Stimulated activated CD4-positive, alpha-beta T cell treated with anti-CD3 and anti-CD28 coated beads, Interleukin-12 subunit alpha, Interleukin-12 subunit beta, amount 100 ng/mL, for 4 hours (primary cell): Measurements from ENCODE around the gene NF2.

Source experiments
- DNase-seq: peaks from one replicate; pipeline ENCODE4 v3.0.0-alpha.2; 2020

Gene NF2

GRCh38 chr22:29633514-29634312 lies 30.3 kb downstream of the NF2 start:
- no peak for DNase-seq

GRCh38 chr22:29634847-29635246 lies 31.4 kb downstream of the NF2 start:
- DNase-seq = no peak

DNA sequence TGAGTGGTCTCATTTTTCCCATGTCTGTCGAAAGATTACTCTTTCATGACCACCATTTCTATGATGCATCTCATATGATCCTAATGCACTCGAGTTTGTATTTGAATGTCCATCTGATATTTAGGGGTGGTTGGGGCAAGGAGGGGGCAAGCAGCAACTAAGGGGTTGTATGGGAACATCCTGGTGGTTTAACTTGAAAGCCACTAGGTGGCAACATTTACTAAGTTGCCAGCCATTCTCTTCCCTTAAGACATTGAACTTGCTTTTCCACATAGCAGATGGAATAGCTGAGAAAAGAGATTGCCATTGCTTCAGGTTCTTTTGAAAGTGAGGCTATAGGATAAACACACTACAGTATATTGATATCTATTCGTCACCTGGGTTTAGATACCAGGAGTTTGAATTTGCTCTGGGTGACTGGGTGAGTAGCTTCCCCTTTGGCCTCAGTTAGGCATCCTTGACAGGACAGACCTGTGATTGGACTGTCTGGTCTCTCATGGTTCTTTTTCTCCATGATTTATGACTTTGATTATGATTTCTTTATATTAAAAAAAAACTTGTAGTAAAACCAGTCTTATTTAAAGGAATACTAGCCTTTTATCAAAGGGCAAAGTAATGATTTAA lies 32.4 kb downstream of the NF2 start:
- no peak for DNase-seq

DNA sequence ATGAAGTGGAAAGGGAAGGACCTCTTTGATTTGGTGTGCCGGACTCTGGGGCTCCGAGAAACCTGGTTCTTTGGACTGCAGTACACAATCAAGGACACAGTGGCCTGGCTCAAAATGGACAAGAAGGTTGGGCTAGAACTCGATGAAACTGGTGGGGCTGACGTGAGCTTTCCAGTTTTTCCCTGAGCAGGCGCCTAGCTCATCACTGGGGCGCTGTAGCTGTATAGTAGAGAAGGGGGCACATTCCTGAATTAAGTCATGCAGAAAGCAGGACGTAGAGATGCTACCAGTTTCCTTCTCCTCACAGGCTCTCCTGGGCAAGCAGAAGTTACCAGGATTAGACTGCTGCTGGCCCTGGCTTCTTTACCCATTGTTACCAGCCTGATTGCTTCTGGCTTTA lies 33.3 kb downstream of the NF2 start:
- no peak for DNase-seq

DNA sequence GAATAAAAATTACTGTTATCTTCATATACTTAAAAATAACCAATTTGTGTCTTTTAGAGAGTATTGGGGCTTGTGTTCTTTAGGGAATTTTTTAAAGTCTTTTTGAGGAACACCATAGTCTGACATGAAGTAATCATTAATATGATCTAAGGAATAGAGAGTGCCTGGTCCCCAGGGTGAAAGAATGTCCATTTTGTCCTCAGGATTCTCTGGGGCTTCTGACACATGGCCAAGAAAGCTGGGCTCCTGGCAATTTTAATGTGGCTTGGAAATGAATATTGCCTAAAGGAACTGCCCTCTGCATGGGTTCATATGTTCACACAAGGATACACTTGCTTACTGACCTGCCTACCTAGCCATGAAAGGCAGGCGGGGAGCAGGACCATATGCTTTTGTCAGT lies 33.7 kb downstream of the NF2 start:
- DNase-seq = no peak

GRCh38 chr22:29638678-29639077 lies 35.2 kb downstream of the NF2 start:
- DNase-seq = no peak

GRCh38 chr22:29639096-29639495 lies 35.7 kb downstream of the NF2 start:
- no peak for DNase-seq

GRCh38 chr22:29641042-29641699 lies 37.7 kb downstream of the NF2 start:
- no peak for DNase-seq

GRCh38 chr22:29641700-29642330 lies 38.4 kb downstream of the NF2 start:
- no peak for DNase-seq

DNA sequence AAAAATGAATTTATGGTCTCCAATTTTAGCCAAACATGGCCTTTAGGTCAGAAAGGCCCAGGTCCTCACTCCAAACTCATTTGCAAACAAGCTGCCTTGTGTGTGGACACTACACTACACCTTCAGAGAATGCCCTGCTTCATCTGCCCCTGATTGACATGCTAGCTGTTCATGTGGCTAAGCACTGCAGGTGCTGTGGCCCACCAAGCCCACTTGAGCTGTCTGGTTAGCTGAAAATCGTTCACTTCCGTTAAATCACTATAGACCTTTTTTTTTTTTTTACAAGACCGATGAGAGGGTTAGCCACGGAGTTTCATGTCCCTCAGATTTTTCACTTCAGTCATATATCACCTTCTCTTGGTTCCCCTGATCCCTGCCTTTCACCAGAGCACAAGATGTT lies 39.3 kb downstream of the NF2 start:
- no peak for DNase-seq

DNA sequence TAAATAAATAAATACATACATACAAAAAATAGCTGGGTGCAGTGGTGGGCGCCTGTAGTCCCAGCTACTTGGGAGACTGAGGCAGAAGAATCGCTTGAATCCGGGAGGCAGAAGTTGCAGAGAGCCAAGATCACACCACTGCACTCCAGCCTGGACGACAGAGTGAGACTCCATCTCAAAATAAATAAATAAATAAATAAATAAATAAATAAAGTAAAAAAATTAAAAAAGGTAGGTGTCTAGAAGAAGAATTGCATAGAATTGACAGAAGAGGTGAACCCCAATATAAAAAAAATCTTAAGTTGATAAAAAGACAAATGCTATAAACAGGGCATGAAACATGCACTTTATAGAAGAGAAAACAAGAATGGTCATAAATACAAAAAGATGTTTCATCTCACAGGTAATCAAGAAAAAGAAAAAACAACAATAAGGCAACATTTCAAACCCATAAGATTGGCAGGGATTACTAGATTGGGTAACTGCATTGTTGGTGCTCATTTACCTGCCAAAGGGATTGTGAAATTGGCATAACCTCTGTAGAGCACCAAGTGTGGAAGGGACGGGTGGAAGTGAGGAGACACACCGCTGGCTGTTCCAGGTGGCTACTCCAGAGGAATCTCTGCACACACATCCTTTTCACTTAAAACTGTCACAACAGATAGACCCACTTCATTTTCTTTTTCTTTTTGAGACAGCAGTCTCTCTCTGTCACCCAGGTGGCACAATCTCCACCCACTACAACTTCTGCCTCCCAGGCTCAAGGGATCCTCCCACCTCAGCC lies 44.7 kb downstream of the NF2 start:
- no peak for DNase-seq

GRCh38 chr22:29650370-29650769 lies 46.9 kb downstream of the NF2 start:
- no peak for DNase-seq

DNA sequence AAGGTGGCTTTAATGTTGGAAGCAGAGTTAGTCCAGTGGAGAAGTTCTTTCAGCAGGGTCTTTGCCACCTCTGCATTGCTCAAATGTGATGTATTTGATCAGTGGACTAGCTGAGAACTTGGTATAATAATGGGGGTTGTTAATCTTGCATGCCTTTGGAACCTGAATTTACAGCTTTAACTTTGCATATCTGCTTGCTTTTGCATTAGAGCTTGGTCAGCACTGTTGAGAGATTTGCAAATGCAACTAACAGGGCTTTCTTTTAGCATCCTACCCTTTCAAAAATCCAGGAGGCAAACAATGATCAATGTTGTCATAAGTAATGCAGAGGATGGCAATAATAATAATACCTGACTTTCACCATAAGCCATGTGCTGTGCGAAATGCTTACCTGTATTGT lies 48.2 kb downstream of the NF2 start:
- DNase-seq = no peak

DNA sequence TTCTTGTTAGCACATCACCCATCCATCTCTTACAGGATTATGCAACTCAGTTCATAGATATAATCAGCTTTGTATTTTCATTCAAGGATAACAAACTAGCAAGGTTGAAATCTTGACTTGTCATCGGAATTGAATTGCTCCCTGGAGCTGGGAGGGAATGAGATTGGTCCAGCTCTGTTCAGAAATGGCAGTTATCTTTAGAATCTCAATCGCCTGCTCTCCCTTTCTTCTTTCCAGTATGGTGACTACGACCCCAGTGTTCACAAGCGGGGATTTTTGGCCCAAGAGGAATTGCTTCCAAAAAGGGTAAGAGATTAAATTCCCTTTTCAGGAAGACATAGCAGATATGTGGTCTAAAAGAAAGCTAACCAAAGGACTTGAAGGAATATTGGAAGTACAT lies 51.0 kb downstream of the NF2 start:
- DNase-seq = no peak

DNA sequence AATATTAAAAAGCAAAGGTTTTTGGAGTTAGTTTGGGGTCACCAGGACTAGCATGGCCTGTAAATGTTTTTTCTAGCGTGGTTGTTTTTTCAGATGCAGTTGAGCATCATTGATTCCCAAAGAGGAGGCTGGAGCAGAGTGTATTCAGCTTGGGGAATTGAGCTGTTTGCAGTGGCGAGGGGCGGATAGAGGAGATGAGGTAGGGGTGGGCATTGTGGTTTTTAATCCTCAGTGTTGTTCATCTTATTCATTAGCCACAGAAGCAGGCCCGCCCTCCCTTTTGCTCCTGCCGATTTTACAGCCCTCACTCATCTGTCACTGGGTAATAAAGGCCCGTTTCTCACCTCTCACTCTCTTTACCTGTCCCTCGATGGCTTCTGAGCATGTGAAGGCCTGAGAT lies 51.4 kb downstream of the NF2 start:
- DNase-seq = no peak

GRCh38 chr22:29658176-29658575 lies 54.7 kb downstream of the NF2 start:
- DNase-seq = no peak

GRCh38 chr22:29660021-29660420 lies 56.6 kb downstream of the NF2 start:
- DNase-seq = no peak

DNA sequence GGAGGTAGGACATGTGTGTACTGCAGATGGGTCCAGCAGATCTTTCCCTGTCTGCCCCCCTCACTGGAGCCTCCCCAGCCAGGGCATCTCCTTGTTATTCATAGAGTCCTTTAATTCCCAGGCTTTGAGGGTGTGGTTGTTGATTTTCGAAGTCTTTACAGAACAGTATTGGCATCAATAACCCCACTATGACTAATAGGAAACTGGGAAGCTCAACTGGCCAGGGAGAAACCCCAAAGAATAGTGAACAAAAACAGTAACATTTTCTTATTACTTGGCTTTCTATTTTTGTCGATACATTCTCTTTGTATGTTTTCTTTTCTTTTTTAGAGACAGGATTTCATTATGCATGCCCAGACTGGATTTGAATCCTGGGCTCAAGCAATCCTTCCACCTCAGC lies 57.9 kb downstream of the NF2 start:
- no peak for DNase-seq

DNA sequence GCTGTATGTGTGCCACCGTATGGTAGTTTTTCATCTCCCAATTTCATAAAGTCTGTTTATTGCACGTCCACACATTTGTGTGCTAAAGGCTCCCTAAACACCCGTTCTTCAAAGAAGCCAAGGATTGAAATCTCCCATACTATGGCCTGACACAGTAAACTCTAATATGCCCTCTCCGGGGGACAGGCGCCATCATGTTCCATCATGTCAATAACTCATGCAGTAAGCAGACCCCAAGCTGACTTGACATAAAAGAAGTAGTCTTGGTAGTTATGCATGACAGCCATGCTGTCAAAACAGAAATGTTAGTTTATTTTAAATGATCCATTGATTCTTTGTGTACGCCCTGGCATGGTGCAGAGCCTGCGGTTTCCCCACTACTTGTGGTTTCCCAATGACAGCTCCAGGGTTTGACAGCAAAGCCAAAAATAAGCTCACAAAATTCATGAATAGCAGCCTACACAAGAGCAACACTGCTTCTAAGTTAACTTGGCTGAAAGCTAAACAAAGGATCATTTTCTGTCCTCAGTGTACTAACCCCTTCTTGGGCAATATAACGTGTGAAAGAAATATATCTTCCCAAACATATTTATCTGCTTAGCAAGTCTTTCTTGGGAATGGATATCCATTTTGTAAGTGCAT lies 59.9 kb downstream of the NF2 start:
- DNase-seq = no peak

DNA sequence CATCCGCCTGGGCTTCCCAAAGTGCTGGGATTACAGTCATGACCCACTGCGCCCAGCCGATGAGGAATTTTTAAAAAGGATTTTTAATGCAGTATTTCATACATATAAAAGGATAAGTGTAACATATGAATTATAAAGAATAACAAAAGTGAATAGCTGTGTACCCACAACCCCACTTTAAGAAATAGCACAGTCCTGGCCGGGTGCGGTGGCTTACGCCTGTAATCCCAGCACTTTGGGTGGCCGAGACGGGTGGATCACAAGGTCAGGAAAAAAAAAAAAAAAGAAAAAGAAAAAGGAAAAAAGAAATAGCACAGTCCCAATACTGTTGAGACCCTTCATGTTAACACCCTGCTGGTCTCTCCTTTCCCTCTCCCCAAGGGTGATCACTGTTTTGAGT lies 62.1 kb downstream of the NF2 start:
- DNase-seq = no peak

- DNase-seq = no peak
Observed at GRCh38 chr22:29668673-29669072, 65.2 kb downstream of the NF2 start.

- DNase-seq = no peak
Observed at GRCh38 chr22:29670626-29671025, 67.2 kb downstream of the NF2 start.
